HG02678 (cell line): ENCODE data around the gene TRH.

Source experiments
- ATAC-seq: cut with Tn5 transposase; IDR thresholded peaks from one replicate; pipeline ENCODE4 v1.9.1; 2021; ENCODE audit warnings: mild to moderate bottlenecking, moderate library complexity; ENCODE audit not compliant: unreplicated experiment

TRH gene, protein sequence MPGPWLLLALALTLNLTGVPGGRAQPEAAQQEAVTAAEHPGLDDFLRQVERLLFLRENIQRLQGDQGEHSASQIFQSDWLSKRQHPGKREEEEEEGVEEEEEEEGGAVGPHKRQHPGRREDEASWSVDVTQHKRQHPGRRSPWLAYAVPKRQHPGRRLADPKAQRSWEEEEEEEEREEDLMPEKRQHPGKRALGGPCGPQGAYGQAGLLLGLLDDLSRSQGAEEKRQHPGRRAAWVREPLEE

DNA sequence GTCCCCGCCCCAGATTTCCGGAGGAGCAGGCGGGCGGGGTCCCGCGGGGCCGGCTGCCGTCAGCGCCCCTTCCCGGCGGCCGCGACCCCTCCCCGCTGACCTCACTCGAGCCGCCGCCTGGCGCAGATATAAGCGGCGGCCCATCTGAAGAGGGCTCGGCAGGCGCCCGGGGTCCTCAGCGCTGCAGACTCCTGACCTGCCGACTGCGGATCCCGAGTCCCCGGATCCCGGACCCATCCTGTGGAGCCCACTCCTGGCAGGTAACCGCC, at the start of gene TRH:
Gene TRH (plus strand): TSS at position 157 of the 269 bp plus-strand sequence. CDS start 1,097 bp downstream, outside the sequence.
- no peak for ATAC-seq

DNA sequence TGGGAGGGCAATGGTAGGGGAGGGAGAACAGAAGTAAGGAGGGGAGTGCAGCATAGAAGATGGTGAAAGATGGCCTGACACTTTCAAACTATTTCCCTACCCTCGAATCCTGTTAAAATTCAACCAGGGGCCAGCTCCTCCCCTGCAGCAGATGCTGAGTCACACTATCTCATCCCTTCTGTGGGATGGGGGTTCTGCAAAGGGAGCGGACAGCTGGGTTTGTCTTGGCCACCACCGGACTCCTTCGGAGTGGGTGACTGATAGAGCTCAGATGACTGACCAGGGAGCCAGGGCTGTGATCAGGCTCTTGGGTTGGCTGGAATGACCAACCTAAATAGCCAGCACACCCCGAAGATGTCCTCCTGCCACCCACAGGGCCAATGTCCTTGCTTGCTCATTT, 47.4 kb upstream of the TRH start:
- no peak for ATAC-seq

DNA sequence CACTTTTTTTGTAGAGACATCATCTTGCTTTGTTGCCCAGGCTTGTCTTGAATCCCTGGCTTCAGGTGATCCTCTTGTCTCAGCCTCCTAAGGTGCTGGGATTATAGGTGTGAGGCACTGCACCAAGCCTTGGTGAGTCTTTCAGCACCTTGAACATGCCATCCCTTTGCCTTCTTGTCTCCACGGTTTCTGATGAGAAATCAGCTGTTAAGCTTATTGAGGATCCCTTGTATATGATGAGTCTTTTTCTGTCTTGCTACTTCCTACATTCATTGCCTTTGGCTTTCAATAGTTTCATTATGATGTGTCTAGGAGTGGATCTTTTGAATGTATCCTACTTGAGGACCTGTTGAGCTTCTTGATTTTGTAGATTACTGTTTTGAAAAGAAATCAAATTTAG, 45.1 kb upstream of the TRH start:
- ATAC-seq: no peak

DNA sequence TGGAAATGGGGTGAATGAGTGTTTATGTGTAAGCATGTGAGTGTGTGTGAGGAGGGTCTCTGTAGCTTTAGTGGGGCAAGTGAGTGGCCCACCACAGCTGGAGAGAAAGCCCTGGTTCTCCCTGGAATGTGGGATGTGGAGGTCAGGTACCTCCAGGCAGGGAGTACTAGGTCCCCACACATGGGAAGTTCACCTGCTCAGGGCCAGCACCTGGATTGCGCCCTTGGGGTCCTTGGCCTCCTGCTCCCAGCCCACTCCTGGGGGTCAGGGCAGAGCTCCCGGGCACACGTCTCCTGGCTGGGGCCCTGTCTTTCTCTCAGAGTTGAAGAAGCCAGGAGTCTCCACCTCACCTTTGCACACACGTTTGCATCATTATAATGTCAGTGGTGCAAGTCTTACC, 41.0 kb upstream of the TRH start:
- no peak for ATAC-seq

DNA sequence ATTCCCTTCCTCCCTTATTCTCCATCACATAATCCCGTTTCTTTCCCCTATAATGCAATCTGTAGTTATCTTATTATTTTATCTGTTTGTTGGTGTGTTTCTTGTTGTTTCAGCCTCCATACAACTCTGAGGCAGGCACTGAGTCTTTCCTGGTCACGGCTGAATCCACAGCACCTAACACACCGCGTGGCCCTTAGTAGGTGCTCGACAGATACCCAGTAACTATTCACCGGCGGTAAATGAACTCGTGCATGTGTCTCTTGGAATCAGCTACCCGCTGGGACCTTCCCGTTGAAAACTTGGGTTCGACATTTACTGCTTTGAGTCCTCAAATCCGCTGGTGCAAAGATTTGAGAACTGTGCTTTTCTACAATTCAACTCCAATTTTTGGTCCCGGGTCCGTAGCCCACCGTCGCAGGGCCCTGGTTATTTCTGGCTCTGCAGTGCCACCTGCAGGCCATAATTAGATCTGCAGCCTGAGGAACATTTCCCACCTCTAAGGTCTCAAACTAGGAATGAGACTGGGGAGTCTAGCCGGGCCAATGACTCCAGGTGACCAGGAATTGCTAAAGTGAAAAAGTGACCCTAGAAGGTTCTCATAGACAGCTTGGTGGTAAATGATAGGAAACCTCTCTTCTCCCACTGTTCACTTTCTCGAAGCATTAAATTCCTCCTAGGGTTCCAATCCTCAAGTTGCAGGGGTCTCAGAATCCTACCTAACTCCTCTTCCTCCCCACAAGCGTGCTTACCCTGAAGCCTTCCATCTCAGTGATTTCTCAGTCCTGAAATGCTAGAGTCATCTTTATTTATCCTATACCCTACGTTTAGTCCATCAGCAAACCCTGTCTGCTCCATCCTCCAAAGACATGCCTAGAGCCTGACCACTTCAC, 40.0 kb upstream of the TRH start:
- ATAC-seq: no peak

DNA sequence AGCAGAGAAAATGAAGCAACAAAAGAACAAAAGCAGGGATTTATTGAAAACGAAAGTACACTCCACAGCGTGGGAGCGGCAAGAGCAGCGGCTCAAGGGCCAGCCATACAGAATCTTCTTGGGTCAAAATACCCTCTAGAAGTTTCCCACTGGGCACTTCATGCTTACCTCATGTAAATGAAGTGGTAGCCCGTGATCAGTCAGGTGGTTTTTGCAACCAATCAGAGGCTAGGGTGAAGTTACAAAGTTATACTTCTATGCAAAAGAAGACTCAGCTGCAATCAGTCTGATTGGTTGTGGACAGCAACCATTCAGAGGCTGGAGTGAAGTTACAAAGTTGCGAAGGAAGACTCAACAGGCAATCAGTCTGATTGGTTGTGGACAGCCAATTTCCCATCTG, 37.8 kb upstream of the TRH start:
- no peak for ATAC-seq

DNA sequence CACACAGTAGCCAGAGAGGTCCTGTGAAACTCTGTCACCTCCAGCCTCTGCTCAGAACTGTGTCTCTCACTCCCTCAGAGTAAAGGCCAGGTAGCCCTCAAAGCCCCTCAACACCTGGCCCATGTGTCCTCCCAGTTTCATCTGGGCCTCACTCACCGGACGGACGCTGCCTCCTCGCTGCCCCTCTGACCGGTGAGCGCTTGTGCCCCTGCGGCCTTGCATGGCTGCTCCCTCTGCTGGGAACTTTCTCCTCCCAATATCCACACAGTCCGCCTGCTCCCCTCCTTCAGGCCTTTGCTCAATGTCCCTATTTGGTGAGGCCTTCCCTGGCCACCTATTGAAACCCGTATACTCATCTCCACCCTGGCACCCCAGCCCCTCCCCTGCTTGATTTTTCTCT, 36.8 kb upstream of the TRH start:
- ATAC-seq: no peak

DNA sequence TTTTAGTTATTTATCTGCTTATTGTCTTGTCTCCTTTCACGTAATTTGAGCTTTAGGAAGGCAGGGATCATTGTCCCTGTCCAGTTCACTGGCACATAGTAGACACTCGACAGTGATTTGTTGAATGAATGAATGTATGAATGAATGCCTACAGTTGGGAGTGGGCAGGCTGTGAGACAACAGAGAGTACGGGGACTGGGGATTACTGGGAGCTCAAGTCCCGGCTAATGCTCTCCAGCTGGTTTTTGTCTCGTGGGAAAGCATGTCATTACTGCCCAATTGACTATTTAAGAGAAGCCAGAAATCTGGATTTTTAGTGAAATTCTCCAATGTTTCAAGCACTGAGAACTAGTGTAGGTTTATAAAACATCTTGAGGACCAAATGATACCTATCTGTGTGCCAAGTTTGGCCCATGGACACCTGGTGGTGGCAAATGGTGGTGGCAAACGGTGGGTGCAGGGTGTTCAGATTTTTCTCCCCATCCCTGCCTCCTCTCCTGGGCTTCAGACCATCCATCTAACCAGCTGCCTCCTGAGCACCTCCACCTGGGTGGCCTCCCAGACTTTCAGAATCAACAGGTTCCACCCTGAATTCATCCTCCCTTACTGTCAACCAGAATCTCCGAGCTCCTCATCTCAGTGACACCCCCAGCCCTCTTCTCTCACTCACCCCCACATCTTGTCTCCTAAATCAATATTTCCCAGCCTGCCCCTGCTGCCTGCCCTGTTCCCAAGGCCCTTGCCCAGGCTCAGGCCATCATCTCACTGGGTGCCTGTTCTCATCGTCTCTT, 36.2 kb upstream of the TRH start:
- no peak for ATAC-seq

DNA sequence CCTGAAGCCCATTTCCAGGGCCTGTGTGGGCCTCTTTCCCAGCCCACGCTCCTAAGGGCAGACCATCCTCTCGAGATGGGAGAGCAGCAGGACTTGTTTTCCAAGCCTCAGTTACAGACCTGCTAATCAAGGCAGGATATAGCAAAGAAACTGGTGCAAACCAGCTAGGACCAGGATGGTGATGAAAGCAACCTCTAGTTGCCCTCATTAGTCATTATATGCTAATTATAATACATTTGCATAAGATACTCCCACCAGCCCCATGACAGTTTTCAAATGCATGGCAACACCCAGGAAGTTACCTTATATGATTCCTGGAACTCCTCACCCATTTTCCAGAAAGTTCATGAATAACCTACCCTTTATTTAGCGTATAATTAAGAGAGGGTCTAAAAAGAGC, 34.4 kb upstream of the TRH start:
- ATAC-seq: no peak

DNA sequence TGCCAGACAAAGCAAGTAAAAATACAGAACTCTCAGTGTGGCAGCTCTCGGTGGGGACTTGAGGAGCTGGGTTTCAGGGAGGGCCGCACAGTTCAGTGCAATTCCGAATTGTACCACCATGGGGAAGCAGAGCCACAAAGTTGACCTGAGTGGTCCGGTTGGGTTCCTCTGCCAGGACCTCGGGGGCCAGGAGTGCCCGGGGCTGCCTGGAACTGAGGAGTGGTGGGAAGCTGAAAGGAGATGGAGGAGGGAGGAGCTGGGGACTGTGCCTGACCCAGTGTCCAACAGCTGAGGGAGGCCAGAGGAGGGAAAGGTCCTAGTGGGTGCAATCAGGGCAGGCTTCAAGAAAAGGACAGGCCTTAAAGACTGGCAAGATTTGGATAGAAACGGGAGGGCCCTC, 32.2 kb upstream of the TRH start:
- ATAC-seq: peak; percentile 62

DNA sequence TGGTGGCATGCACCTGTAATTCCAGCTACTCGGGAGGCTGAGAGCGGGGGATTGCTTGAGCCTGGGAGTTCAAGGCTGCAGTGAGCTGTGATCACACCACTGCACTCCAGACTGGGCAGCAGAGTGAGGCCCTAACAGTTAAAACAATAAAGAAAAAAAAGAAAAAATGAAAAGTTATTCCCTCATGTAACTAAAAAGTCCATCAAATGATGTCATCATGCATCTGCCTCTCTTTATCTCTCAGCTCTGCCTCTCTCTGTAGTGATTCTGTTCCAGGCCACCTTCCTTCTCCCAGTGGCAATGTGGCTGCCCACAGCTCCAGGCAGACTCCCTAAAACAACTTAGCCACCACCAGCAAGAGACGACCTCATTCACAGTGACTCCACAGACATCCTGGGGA, 31.5 kb upstream of the TRH start:
- no peak for ATAC-seq

DNA sequence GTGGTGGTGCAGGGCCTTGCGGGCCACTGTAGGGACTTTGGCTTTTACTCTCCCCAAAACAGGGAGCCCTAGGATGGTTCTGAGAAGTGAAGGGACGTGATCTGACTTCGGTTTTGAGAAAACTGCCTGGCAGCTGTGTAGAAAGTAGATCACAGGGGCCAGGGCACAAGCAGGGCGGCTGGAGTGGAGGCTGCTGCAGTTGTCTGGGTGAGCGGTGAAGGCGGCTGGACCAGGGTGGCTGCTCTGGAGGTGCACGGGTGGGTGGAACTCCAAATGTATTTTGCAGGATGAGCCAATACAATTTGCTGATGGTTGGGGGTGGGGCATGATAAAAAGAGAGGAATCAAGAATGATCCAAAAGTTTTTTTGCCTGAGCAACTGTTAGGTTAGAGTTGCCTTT, 29.8 kb upstream of the TRH start:
- no peak for ATAC-seq

DNA sequence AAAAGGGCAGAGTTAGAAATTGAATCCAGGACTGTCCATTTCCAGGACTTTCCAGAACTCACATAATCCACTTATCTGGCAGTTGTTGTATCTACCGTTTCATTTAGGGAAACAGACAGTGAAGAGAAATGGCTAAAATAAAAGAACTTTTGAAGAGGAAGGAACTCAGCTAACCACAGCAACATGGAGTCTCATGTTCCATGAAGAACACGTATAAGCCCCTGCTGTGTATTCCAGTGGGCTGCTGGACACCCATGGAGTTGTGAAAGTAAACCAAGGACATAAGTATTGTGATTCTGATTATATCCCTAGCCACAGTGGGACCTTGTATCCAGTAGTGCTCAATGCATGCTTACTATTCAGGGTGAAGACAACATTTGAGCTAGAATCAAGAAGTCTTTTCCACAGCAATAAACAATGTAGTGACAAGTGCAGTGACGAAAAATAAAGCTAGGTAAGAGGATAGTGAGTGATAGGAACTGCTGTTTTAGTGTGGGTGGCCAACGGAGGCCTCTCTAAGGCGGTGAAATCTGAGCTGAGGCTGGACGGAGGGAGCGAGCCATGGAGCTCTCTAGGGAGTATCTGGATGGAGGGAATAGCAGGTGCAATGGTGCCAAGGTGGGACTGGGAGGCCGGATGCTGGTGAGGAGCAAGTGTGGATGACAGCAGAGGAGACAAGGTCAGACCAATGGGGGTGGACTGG, 26.8 kb upstream of the TRH start:
- no peak for ATAC-seq

DNA sequence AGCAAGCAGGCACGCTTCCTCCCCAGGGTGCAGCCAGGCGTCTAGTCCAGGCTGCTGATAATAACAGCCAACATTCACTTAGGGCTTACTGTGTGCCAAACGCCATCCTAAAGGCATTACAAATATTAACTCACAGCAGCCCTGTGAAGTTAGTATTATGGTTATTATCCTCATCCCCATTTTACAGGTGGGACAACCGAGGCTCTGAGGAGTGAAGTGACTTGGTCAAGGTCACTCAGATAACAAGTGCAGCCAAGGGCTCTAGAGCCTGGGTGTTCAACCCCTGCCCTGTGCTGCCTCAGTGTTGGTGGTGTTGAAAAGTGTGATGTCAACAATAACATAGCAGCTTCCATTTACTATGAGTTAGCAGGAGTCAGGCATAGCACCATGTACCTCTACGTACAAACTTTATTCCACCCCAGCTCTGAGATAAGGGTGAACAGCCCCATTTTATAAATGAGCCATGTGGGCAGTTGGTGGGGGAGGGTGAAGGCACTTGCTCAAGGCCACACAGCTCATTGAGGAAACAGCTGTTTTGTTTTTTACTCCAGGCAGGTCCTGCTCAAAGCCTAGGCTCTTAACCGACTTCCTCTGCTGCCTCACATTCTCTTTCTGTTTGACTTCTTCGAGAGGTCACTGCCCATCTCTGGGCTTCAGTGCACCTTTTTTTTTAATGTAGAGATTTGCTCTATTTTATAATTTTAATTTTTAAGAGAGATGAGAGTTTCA, 24.0 kb upstream of the TRH start:
- no peak for ATAC-seq

DNA sequence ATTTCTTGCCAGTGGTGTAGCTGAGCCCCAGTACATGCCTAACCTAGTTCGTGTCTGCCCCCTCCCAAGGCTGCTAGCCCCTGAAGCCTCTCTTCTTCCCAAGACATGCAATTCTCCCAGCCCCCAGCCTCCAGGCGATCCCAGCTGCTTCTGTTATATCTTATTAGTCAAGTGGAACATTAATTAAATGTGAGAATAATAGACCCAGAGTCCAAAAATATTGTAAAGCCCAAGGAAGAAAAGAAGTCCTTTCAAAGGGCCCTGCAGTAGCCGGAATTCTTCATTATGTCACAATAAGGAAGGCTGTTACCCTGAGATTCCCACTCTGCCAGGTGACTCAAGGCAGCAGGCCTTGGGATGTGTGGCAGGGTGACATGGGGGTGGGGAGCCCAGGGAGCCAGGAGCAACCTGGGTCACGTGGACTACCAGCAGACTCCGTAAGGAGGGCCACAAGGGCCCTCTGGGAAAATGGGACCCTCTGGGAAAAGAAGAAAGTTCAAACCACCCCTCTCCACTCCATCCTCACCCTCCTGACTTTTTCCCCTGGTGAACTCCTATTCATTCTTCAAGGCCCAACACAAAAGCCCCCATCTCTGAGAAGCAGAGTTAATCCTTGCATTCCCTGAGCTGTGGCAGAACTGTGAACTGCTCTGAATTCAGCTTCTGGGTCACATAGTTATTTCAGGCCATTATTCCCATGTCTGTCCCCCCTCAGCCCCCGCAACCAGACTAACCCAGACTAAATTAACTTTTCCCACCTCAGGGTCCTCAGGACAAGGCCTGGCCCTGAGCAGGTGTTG, 21.8 kb upstream of the TRH start:
- no peak for ATAC-seq

DNA sequence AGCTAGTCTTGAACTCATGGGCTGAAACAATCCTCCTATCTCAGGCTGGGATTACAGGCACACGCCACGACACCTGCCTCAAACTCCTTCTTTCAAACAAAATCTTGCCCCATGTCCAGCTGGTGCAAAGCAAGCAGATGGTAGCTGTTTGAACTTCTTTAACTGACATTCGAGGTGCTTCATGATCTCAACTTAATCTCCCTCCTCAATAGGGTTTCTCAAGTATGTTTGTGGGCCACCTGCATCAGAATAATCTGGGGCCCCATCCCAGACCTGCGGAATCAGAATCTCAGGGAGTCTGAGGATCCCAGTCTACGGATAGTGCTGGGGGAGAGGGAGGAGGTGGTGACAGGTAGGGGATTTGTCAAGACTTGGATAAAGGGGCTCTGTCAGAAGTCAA, 20.9 kb upstream of the TRH start:
- ATAC-seq: no peak

DNA sequence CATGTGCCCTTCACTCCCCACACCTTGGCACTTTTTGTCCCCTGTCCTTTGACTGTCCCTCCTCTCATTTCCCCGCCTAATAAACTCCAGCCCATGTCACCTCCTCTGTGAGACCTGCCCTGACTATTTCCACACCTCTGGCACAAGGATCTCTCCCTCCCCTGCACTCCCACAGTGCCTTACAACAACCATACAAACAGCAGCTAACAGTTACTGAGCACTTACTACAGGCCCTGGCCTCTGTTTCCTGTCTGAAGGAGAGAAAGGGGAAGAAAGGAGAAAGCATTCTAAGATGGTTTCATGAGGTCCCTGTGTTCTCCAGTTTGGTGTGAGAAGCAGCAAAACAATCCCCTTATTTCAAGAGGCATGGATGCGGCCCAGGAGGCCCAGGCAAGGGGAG, 20.0 kb upstream of the TRH start:
- ATAC-seq: no peak

DNA sequence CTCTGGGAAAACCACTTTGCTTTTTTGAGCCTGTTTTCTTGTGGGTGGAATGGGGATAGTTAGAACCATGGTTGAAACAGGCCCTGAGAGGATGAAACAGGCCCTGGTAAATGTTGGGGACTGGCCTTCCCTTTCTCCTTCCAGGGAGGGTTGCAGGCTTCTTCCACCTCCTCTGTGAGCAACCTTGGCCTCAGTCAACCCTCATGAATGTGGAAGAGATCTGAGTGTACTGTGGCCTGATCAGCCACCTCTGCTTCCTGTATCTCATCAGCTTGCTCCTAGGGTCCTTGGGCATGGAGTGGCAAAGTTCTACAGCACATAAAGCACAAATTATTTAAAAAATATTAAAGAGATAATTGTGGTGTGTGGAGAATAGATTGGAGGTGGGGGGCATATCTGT, 17.6 kb upstream of the TRH start:
- ATAC-seq: no peak

DNA sequence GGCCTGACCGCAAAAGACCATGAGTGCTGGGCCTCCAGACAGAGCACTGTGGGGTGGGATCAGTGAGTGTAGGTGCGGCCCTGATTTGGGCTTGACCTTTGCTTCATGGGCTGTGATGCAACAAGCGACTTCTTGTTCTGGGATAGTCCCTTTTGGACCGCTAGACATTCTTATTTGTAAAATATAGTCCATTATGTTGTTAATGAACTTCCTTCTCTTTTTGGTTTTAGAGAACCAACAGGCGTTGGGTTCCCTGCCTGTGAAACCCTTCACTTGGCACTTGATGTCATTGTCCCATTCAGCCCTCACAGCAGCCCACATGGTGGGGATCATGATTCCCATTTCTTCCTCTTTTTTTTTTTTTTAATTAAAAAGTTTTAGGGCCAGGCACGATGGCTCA, 15.8 kb upstream of the TRH start:
- no peak for ATAC-seq

DNA sequence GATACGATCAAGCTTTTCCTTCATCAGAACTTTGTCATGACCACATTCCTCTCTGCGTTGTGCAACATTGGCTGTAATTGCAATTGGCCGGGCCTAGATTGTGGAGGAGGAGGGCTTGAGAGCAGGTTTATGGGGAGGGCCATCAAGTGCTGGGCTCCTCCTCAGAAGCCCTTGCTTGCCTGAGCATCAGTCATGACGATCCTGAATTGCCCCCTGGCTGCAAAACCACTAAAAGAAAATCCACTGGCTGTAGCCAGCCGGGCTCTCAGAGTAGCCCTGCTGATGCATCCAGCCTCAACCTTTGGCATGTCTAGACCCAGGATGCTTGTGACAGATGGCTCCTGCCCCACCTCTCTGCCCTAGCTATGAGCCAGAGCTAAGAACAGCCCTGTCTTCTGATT, 13.4 kb upstream of the TRH start:
- ATAC-seq: no peak
